Neural progenitor cell (in vitro differentiated cells): ENCODE measurements around the gene GAMT.

ENCODE experiments used
- EZH2 ChIP-seq: fragments of 200-600 bp; sonication (generic); IDR thresholded peaks from 2 replicates; pipeline ENCODE4 v1.6.1; 2017; ENCODE audit warnings: antibody characterized with exemption, mild to moderate bottlenecking, moderate library complexity
- EZH2phosphoT487 ChIP-seq: fragments of 200-600 bp; sonication (generic); IDR thresholded peaks from 2 replicates; pipeline ENCODE4 v1.6.1; 2017; ENCODE audit warnings: antibody characterized with exemption
- TF ChIP-seq, protein P1 (sequence below): fragments of 200-600 bp; sonication (generic); IDR thresholded peaks from 2 replicates; pipeline ENCODE4 v1.5.1; 2017; ENCODE audit warnings: antibody characterized with exemption, mild to moderate bottlenecking

DNA sequence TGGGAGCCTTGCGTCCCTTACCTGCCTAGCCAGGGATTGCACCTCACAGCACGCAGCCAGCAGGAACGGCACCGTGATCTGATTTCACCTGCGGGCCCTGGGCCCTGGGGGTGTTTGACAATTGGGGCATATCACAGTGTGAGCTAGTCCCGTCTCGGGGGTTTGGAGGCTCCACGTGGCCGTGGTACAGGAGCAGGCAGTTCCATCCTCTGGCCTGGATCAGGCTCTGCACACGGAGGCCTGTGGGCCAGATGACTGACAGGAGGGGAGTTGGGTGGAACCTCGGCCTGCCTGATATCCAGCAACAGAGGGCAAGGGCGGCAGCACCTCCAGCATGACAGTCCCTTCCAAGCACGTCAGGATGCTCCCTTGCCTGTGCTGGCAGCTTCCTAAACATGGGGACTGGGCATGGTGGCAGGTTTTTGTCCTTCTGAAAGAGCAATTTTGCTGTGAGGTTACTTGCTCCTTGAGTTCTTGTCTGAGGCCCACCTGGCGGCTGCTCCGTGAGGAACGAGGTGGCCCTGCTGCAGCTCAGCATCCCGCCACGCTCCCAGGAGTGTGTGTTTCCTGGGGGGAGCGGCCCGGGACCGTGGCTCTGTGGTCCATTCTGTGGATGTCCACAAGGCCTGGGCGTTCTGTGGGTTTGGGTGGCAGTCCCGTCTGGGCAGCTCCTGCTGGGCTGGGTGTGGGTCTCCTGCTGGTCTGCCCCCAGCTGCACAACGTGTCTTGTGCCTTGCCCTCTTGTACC, 30.6 kb upstream of the GAMT start:
- TF ChIP-seq, protein P1, sequence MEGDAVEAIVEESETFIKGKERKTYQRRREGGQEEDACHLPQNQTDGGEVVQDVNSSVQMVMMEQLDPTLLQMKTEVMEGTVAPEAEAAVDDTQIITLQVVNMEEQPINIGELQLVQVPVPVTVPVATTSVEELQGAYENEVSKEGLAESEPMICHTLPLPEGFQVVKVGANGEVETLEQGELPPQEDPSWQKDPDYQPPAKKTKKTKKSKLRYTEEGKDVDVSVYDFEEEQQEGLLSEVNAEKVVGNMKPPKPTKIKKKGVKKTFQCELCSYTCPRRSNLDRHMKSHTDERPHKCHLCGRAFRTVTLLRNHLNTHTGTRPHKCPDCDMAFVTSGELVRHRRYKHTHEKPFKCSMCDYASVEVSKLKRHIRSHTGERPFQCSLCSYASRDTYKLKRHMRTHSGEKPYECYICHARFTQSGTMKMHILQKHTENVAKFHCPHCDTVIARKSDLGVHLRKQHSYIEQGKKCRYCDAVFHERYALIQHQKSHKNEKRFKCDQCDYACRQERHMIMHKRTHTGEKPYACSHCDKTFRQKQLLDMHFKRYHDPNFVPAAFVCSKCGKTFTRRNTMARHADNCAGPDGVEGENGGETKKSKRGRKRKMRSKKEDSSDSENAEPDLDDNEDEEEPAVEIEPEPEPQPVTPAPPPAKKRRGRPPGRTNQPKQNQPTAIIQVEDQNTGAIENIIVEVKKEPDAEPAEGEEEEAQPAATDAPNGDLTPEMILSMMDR, result no peak
- TF ChIP-seq EZH2, result no peak
- no peak for TF ChIP-seq EZH2phosphoT487
